ENCODE results near the gene COL13A1. TPM values are rescaled to one million over a fixed set of nuclear protein-coding genes. Genes with fewer than 3 reads are reported as not detected.

COL13A1 gene
- polyA plus RNA-seq, 1 of the 3 experiments (the other 2 are of a cell fraction): 26.7 TPM

DNA sequence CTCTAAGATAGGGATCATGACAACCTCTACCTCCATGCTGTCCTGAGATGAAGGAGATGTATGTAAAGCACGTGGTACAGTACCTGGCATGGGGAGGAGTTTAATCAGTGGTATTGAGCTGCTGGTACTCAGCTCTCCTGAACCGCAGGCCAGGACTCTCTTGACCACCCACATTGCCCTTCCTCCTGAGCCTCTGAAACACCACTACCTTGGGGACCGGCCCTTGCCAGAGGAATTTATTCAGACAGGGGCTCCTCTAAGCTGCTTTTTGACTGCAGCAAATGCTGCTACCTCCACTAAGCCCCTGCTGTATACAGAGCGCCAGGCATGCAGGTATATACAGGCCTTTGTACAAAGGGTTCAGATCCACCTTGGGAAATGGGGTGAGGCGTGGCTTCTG is 36.7 kb downstream of the COL13A1 start:
- POLR2A ChIA-PET: no interaction called here
- H3K9me2 ChIP-seq: no peaks in the 10 kb centered on the region
- TF ChIP-seq FOXJ3 (CRISPR knock-in tag; IDR thresholded peaks at IDR 0.05): no peak
- TF ChIP-seq NRF1 (IDR thresholded peaks at IDR 0.05; ENCODE audit: low read depth, low read length): no peak
- TF ChIP-seq JUND (IDR thresholded peaks at IDR 0.05): no peak
- TF ChIP-seq, protein P1, sequence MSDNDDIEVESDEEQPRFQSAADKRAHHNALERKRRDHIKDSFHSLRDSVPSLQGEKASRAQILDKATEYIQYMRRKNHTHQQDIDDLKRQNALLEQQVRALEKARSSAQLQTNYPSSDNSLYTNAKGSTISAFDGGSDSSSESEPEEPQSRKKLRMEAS (IDR thresholded peaks at IDR 0.05; ENCODE audit: low read depth): no peak
- no peak for TF ChIP-seq EP300 (IDR thresholded peaks at IDR 0.05; ENCODE audit: borderline replicate concordance in 1 of 2, low read depth in 1 of 2, low read length in 1 of 2)
- no peak for TF ChIP-seq TAF1 (IDR thresholded peaks at IDR 0.05; ENCODE audit: borderline replicate concordance, low read depth, low read length)
- TF ChIP-seq RFX5 (IDR thresholded peaks at IDR 0.05; ENCODE audit: low read length): no peak
- no peak for TF ChIP-seq CHD2 (IDR thresholded peaks at IDR 0.05; ENCODE audit: low read length, partially characterized antibody)
- no peak for TF ChIP-seq RCOR1 (IDR thresholded peaks at IDR 0.05; ENCODE audit: low read length)
- no peak for TF ChIP-seq SMC3 (IDR thresholded peaks at IDR 0.05; ENCODE audit: low read depth, low read length)
- no peak for TF ChIP-seq SIN3A (IDR thresholded peaks at IDR 0.05; ENCODE audit: borderline replicate concordance, low read depth, low read length)
- TF ChIP-seq ZBTB33 (IDR thresholded peaks at IDR 0.05; ENCODE audit: borderline replicate concordance, low read depth): no peak
- TF ChIP-seq NFIC (IDR thresholded peaks at IDR 0.05; ENCODE audit: borderline replicate concordance): no peak
- no peak for TF ChIP-seq TCF12 (IDR thresholded peaks at IDR 0.05)
- no peak for TF ChIP-seq MEF2A (IDR thresholded peaks at IDR 0.05; ENCODE audit: borderline replicate concordance, low read depth)
- TF ChIP-seq EZH2phosphoT487 (IDR thresholded peaks at IDR 0.05; ENCODE audit: borderline replicate concordance, low read depth): no peak
- no peak for TF ChIP-seq MXI1 (IDR thresholded peaks at IDR 0.05; ENCODE audit: low read depth, low read length)
- TF ChIP-seq TEAD4 (IDR thresholded peaks at IDR 0.05; ENCODE audit: borderline replicate concordance, insufficient read depth): no peak
- no peak for TF ChIP-seq REST (IDR thresholded peaks at IDR 0.05; ENCODE audit: low read depth, low read length)
- H3F3A ChIP-seq (replicated peaks; ENCODE audit: insufficient read depth): no peaks in the 10 kb centered on the region
- no peak overlapping the region for H3K9ac ChIP-seq
- H4K20me1 ChIP-seq (ENCODE audit: insufficient read depth): no peaks in the 10 kb centered on the region
- H3K36me3 ChIP-seq (replicated peaks in 1 of 2; ENCODE audit: control insufficient read depth in 1 of 2, insufficient read depth in 2 of 2, low read length in 1 of 2): no peaks in the 10 kb centered on the region
- H3K79me2 ChIP-seq (ENCODE audit: insufficient read depth): peaks cover 7% of the 10 kb centered on the region; the same call in 1 of the 2 replicates
- H3K27ac ChIP-seq (ENCODE audit: low read depth in 2 of 2, low read length in 1 of 2): no peak overlapping the region
- no peak for DNase-seq
- CTCF ChIA-PET: interaction anchor here (0.8 to 1.5 kb wide), 6 partner anchors 10 to 209 kb away, joined by 3 to 6 read pairs (median 4); no protein-coding TSS in a partner anchor
- no peaks in the 10 kb centered on the region for H3K27me3 ChIP-seq (ENCODE audit: insufficient read depth)
- no peak overlapping the region for H2AFZ ChIP-seq (ENCODE audit: low read depth)
- 91% methylated on average over 3 of the region's 5 CpGs for WGBS (ENCODE audit: low lambda C conversion rate)
- no peaks in the 10 kb centered on the region for H3K9me3 ChIP-seq
- no peak overlapping the region for H3K4me3 ChIP-seq (ENCODE audit: low read depth in 2 of 2, low read length in 1 of 2)
- peaks cover 15 to 29% of the 10 kb centered on the region in 2 experiments; a peak in 3 of 4 replicates for H3K4me1 ChIP-seq (ENCODE audit: control insufficient read depth in 1 of 2, insufficient read depth in 2 of 2, low read depth in 1 of 2, low read length in 1 of 2)
- H3K4me2 ChIP-seq: peak overlapping the region; percentile 34; the same call in 1 of the 2 replicates

All from SK-N-SH (cell line).